LoVo (cell line): ENCODE data around the gene KLK15.

Source experiments
- DNase-seq: peaks from one replicate; pipeline ENCODE4 v3.0.0-alpha.2; 2016; ENCODE audit warnings: low spot score

KLK15 gene

DNA sequence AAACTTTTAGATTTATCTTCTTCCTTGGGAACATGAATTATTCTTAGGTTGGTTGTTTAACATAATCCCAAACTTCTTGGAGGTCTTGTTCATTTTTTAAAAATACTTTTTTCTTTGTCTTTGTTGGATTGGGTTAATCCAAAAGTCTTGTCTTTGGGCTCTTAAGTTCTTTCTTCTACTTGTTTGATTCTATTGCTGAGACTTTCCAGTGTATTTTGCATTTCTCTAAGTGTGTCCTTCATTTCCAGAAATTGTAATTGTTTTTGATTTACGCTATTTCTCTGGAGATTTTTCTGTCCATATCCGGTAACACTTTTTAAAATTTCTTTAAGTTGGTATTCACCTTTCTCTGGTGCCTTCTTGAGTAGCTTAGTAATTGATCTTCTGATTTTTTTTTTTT is 9.8 kb upstream of the KLK15 start:
- DNase-seq: no peak

DNA sequence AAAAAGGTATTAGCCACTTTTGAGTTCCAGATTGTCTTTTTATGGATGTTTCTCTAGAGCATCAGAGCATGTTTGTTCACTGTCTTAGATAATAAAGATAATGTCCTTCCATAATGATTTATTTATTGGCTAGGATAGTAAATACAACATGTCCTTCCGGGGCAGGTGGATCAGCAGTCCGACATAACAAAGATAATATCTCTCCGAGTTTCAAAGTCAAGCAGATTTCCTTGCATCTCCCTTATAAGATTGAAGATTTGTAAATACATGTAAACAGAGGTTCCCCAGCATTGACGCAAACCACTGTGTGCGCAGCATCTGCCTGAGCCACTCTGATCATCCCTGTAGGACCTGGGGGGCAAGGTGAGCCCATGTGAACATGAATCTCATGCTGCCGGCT is 8.8 kb upstream of the KLK15 start:
- DNase-seq: no peak

DNA sequence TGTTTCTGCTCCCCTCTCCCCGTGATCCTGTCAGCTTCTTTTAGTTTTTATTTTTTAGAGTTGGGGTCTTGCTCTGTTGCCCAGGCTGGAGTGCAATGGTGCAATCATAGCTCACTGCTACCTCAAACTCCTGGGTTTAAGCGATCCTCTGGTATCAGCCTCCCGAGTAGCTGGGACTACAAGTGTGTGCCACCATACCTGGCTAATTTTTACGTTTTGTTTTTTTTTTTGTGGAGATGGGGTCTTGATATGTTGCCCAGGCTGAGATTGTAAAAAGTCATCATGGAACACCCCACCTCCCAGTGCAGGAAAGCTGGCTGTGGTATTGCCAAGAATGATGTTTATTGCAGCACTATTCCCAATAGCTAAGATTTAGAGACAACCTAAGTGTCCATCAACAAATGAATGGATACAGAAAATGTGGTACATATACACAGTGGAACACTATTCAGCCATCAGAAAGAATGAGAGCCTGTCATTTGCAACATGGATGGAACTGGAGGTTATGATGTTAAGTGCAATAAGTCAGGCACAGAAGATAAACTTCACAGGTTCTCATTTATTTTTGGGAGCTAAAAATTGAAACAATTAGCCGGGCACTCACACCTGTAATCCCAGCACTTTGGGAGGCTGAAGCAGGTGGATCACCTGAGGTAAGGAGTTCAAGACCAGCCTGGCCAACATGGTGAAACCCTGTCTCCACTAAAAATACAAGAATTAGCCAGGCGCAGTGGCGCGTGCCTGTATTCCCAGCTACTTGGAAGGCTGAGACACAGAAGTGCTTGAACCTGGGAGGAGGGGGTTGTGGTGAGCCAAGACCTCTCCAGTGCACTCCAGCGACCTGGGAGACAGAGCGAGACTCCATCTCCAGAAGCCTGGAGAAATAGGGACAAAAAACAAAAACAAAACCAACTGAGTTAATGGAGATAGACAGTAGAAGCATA is 6.6 kb upstream of the KLK15 start:
- no peak for DNase-seq

DNA sequence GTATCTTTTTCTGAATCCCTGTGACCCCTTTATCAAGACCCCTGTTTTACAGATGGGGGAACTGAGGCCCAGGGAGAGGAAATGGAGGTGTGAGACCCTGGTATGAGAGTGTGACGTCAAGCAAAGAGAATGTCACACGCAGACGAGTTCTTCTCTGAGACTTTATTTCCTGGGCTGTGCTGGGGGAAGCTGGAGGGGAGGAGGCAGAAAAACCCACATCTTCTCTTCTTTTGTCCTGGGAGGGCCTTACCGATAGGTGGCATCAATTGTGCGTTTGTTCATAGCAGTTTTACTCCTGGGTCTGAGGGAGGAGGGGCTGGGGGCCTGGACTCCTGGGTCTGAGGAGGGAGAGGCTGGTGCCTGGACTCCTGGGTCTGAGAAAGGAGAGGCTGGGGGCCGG is 4.9 kb upstream of the KLK15 start:
- DNase-seq: no peak

DNA sequence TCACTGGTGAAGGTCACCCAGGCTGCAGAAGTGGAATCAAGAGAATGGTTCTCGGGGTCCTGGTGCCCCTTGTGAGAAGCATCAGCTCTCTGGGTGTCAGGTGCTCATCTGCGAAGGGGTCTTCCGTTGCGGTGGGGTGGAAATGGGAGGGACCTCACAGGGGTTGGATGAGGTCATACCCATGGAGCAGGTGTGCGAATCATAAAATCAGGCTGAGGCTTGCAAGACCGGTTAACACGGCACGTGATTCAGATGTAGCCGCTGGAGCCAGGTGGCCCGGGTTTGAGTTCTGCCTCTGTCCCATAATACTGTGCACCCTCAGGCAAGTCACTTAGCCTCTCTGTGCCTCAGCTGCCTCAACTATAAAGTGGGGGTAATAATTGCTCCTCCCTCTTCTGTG is 3.9 kb upstream of the KLK15 start:
- DNase-seq: no peak

DNA sequence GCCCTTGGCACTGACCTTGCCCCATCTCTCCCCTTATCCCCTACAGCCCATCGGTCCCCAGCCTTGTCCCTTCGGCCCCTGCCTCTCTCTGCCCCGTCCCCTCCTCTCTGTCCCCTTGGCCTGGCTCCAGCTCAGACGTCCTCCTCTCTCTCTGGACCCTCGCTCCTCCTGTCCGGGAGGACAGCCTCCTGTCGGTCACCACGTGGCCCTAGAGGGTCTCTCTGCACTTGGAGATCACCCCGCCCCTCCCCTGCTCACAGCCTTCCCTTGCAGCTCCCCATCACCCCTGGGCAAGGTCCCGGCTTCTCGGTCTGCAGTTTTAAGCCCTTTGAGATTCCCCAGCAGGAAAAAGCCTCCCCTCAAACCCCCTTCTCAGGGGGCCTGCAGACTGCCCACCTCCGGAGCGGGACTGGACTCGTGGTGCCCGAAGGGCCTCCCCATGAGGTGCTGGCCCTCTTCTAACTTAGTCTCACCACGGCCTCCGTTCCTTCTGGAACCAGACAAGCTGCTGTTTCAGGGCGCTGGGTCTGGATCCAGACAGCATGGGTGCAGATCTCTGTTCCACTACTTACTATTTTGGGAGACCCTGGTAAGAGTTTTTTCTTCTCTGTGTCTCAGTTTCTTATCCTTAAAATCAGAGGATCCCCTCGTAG is 3.3 kb upstream of the KLK15 start:
- no peak for DNase-seq

DNA sequence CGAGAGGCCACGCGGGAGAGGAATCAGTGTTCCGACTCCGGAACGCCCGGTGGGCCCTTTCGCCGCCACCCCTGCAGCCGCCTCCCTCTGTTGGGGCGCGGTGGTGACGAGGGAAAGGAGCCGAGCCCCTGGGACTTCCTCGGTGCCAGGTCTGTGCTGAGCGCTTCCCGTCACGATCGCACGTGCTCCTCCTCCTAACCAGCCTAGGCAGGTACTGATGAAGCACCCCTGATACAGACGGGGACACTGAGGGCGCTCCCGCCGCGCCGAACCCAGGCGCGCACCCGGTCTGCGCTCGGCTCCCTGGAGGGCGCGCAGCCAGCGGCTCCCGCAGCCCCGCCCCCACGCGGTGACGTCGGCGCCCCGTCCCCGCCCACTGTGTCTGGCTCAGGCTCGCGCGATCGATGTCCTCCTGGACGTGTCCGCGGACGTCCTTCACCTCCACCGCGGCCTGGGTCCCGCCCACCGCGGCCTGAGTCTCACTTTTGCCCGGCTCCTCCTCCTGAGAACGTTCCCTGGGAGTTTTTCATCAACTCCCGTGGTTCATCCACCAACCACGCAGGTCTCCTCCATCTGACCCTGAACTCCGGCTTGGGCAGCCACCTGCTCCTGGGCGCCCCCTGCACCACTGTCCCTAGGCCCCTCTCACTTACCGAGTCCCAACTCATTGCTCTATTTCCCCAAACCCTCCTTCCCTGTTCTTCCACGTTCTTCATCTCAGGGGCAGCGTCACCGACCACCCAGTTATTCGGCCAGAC is 2.6 kb upstream of the KLK15 start:
- DNase-seq: peak; percentile 87

DNA sequence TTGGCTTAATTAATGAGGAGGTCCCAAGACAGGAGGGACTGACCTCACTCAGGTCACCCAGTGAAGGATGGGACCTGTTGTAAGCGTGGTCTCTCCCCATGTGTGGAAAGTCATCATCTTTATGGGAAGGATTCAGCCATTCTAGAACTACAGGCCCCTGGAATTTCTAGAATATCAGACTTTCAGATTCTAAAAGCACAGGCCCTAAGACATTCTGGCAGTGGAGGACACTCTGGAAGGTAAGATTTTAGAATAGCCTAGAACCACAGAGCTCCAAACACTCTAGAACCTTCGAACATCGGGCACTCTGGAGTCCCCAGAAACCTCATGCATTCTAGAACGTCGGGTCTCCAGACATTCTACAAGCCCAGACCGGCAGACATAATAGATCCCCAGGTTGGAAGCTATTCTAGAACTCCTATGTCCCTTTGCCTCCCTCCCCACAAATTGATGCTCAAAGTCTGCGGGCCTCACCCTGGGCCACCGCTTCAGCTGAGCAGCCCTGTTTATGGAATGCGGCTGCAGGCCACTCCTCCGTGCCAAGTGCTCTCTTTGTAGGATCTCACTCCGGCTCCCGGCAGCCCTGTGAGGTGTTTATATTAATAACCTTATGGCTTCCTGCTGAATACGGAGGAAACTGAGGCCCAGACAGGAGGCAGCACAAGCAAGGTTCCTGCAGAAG is 1.9 kb upstream of the KLK15 start:
- DNase-seq: peak; percentile 56

DNA sequence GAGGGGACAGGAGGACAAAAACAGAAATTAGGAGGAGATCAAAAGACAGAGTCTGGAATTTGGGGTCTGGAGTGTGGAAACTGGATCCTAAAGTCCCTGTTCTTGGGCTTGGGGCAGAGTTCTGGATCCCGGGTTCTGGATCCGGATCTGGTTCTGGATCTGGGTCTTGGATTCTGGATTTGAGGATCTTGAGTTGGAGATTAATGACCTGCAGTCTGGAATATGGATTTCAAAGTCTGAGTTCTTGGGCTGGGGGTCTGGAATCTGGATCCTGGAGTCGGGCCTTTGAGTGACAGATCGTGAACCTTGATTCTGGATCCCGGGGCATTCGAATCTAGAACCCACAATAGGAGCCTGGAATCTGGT is 411 bp upstream of the KLK15 start:
- no peak for DNase-seq

DNA sequence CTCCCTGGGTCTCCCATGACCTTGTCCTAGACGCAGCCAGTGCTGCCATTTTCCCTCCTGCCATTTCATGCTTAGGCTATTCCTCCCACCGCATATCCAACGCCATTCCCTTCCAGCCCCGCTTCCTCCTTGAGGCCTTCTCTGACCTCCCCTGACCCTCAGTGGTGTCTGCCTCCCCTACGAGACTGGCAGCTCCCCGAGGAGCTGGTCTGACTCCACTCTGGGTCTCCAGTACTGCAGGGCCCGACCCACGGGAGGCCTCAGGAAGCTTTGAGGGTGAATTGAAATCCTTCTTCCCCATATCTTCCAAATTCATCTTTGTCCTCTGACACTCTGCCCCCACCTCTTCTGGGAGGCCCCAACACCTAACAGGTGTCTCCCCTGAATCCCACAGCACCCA is 708 bp downstream of the KLK15 start:
- no peak for DNase-seq

DNA sequence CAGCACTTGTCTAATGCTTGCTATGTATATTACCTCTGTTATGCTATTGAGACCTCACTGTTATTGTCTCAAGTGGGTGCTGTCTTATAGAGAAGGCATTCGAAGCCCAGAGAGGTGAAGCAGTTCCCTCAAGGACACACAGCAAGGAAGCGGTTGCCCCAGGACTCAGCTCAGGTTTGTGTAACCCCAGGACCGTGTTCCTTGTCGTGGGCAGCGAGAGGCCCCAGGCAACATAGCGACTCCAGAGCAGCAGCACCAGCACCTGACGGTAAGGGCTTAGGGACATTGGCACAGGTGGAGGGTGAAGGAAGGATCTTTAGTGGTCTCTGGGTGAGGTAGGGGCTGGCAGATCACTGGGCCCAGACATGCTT is 2.4 kb downstream of the KLK15 start:
- no peak for DNase-seq

DNA sequence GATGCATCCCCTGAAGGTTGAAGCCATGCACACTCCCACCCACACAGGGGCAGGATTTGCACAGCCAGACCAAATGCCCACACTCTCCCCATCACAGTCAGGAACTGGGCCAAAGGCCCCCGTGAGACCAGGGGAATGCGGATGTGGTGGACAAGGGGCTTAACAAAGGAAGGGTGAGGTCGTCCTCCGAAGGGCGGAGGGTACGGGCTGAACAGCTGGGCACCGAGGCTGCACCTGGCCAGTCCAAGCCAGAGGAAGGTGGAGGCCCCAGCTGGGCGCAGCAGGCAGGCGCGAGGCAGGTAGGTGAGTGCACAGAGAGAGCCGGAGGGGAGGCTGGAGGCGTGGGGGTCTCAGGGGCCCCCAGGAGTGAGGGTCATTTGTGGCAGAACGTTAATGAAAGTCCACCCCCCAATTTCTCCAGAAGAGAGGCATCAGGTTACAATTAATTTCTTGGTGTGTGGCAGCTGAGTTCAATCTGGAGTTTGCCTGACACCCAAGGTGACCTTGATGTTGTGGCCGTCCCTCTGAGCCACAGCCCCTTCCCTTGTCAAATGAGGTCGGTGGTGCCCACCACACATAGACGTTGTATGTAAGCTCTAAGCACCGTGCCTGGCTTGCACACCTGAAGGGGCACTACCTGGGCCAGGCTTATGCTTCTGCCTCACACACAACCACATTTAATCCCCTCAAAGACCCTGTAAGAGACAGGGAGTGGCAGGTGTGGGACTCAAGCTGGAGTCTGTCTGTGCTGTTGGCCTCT is 2.9 kb downstream of the KLK15 start:
- DNase-seq: no peak

DNA sequence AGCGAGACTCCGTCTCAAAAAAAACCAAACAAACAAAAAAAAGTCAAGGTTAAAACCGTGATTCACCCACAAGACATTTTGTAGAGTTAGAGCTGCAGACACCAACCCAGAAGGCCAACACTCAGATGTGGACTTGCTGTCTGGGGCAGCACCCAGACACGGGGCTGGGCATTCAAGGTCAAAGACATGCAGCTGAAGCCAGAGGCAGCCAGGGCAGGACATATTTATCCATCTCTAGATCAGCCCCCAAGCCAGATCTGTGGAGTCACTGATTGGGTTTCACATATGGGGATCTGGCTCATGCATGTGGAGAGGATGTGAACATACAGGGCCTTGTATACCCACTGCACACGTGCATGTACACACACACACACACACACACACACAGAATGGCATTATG is 3.6 kb downstream of the KLK15 start:
- no peak for DNase-seq

DNA sequence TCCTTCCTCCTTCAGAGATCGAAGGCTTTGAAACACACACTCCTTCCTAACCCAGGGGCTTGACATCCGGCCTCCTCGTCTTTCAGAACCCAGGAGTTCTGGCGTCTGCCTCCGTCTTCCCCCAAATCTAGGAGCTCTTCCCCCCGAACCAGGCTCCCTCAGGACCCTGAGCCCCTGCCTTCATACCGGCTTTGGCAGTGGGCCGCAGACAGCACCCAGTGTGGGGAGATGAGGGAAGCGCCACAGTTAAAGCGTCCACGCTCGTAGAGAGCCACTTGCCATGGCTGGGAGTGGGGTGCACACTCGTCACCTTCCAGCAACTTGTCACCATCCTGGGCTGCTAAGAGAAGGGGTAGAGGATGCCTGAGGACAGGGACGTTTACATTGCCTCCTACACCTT is 5.9 kb downstream of the KLK15 start:
- no peak for DNase-seq

DNA sequence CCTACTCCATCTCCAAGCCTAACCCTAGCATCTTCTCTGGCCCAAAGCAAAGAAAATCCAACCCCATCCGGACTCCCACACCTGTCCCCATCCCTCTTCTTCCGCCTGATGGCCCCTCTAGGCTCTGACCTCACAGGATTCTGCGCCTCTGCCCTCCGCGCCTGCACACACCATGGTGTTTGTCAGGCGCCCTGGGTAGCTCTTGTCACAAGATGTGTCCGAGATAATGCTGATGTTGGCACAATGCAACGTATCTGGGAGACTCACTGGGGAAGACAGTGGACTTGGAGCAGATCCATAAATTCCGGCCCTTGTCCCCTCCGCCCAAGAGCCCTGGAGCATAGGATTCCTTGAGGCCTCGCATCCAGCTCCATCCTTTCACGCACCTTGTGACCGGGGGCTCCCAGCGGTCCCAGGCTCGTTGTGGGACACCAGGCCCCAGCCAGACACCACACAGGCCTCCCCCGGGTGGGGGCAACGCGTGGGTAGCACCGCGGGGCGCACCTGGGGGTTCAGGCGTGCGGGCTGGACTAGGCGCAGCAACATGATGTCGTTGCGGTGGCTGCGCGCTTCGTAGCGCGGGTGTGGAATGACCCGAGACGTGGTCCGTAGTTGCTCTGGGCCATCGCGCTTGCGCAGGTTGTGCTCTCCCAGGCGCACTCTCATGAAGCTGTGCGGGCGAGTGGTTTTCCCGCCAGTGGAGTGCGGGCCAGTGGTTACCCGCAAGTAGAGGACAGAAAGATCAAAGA is 6.7 kb downstream of the KLK15 start:
- DNase-seq: no peak

DNA sequence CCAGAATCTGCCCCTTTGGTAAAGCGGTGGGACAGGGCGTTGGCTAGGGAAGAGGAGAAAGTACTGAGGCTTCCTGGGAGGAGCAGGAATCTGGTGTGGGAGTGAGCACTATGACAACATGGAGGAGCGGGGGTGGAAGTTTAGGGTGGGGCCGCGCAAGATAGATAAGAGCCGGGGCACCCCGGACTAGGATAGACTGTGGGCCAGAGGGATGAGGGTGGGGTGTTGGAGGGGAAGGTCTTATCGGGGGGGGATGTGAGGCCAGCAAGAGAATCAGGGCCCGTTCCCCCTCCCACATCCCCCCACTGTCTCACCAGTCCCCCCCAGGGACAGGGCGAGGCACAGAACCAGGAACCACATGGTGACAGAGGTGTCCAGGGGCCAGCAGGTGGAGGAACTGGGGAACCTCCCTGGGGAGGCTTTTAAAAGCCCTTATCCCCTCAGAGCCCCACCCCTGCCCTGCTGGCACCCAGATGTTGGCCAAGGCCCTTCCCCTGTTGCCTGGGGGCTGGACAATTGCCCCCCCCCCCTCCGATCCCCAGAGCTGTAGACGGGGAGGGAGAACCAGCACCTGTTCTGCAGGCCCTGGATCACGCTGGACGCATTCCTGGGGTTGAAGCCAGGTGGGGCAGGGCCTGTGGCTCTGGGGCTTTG is 9.9 kb downstream of the KLK15 start, which contains the start of gene KLK1:
Gene KLK1, minus strand, starts transcription at position 399 of the 654 bp plus-strand sequence. Its CDS starts 39 bp downstream, at position 360.
- DNase-seq: no peak

DNA sequence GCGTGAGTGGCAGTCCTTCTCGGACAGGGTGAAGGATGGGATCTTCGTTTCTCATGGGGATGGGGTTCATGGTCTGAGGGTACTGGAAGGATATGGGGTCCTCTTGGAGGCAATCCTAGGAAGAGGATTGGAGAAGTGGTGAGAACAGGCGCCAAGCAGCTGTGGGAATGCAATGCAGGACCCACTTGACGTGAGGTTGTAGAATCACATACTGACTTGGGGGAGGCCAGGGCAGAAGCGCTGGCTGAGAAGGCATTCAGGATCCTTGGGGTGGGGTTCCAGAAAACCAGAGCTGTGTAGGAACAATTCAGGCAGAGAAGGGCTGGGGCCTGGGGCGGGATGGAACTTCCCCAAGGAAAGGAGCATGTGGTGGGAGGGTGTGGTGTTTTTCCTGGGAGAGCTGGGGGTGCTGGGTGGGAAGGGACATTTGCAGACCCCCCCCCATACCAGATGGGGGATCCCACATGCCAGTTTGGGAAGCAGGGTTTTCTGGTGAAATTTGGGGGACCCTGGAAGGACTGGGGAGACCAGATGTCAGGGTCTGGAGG is 10.6 kb downstream of the KLK15 start:
- no peak for DNase-seq

DNA sequence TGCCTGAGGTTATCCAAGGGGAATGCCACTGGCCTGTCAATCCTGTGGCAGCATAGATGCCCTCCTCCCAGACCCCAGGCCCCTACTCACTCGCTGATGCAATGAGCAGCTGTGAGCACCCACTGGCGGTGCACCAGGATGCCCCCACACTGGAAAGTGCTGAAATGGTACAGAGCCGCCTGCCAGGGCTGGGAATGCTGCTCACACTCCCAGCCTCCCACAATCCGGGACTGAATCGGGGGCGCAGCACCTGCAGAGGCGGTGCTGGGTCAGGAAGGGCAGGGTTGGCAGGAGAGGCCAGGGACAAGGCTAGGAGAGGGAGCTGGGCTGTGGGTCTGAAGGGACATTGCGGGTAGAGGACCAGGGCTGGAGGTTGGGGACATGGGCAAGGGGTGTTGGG is 11.8 kb downstream of the KLK15 start:
- no peak for DNase-seq

DNA sequence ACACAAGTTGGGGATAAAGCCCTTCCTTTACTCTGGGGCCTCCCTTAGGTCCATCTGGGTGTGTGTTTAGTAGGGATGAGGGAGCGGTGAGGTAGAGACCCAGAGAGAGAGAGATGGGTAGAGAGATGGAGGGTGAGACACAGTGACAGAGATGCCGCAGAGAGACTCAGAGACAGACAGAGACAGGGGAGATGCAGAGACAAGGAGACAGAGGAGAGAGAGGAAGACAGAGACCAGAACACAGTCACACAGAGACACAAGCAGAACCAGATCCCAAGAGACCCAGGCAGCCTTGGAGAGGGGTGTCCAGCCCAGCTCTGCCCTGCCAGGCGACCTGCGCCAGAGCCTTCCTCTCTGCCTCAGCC is 12.1 kb downstream of the KLK15 start:
- no peak for DNase-seq
